Measurements from ENCODE around the gene TEX2. TPM values are rescaled to one million over a fixed set of nuclear protein-coding genes. Genes with fewer than 3 reads are reported as not detected.
"Not testable (repeated sequence)": the region's sequence is repeated elsewhere in the genome, so short reads cannot be mapped to it uniquely, and the experiment has no call there.

TEX2 gene
- total RNA-seq, 2 experiments from 2014 or later = 14.3 to 16.8 TPM

GRCh38 chr17:64243340-64243739 is 19.7 kb downstream of the TEX2 start:
- no peak overlapping the region for H3K27ac Mint-ChIP-seq
- no peaks in the 10 kb centered on the region for H3K36me3 Mint-ChIP-seq (ENCODE audit: low read depth)
- ChIA-PET CTCF (no interaction called here), POLR2A (interaction anchor here (0.6 kb wide), 1 partner anchor 555 kb away, joined by 3 read pairs; no protein-coding TSS in a partner anchor)
- DNase-seq = no peak
- no peaks in the 10 kb centered on the region for H3K27me3 Mint-ChIP-seq
- peaks cover 11% of the 10 kb centered on the region for H3K4me1 Mint-ChIP-seq
- H3K9me3 Mint-ChIP-seq = no peaks in the 10 kb centered on the region
- H3K4me3 Mint-ChIP-seq = no peak overlapping the region

DNA sequence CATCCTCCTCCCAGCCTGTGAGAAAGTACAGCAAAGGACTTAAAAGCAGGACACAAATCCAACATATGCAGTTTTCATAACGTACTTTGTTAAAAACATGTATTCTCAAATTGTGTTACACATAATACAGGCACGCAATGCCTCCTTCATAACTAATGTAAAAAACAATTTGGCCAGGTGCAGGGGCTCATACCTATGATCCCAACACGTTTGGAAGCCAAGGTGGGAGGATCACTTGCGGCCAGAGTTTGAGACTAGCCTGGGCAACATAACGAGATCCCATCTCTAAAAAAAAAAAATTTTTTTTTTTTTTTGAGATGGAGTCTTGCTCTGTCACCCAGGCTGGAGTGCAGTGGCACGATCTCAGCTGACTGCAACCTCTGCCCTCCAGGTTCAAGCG is 20.4 kb downstream of the TEX2 start:
- H3K4me1 Mint-ChIP-seq = peaks cover 11% of the 10 kb centered on the region
- H3K4me3 Mint-ChIP-seq = no peak overlapping the region
- H3K27ac Mint-ChIP-seq = no peak overlapping the region
- no peaks in the 10 kb centered on the region for H3K9me3 Mint-ChIP-seq
- ChIA-PET POLR2A (interaction anchor here (0.6 kb wide), 1 partner anchor 556 kb away, joined by 3 read pairs; no protein-coding TSS in a partner anchor), CTCF (no interaction called here)
- no peak for DNase-seq
- H3K27me3 Mint-ChIP-seq = no peaks in the 10 kb centered on the region
- no peaks in the 10 kb centered on the region for H3K36me3 Mint-ChIP-seq (ENCODE audit: low read depth)

- H3K27me3 Mint-ChIP-seq = no peaks in the 10 kb centered on the region
- H3K4me3 Mint-ChIP-seq = no peak overlapping the region
- H3K27ac Mint-ChIP-seq = no peak overlapping the region
- H3K4me1 Mint-ChIP-seq = peaks cover 11% of the 10 kb centered on the region
- DNase-seq = no peak
- POLR2A ChIA-PET = no interaction called here
- peaks cover 3% of the 10 kb centered on the region for H3K36me3 Mint-ChIP-seq (ENCODE audit: low read depth)
- CTCF ChIA-PET = interaction anchor here (0.7 to 1.3 kb wide), 5 partner anchors 10 to 108 kb away, joined by 3 to 5 read pairs (median 3); no protein-coding TSS in a partner anchor
- H3K9me3 Mint-ChIP-seq = no peaks in the 10 kb centered on the region
Measured at GRCh38 chr17:64240741-64241347, 22.2 kb downstream of the TEX2 start.

- DNase-seq = no peak
- POLR2A ChIA-PET = no interaction called here
- H3K4me3 Mint-ChIP-seq = no peak overlapping the region
- H3K4me1 Mint-ChIP-seq = peaks cover 11% of the 10 kb centered on the region
- no peaks in the 10 kb centered on the region for H3K9me3 Mint-ChIP-seq
- H3K27ac Mint-ChIP-seq = no peak overlapping the region
- H3K36me3 Mint-ChIP-seq (ENCODE audit: low read depth) = peaks cover 3% of the 10 kb centered on the region
- CTCF ChIA-PET = interaction anchor here (0.7 to 1.2 kb wide), 4 partner anchors 9 to 108 kb away, joined by 3 read pairs; no protein-coding TSS in a partner anchor
- no peaks in the 10 kb centered on the region for H3K27me3 Mint-ChIP-seq
Measured at GRCh38 chr17:64240261-64240740, 22.8 kb downstream of the TEX2 start.

GRCh38 chr17:64238449-64238848 is 24.6 kb downstream of the TEX2 start:
- CTCF ChIA-PET = not testable (repeated sequence)

DNA sequence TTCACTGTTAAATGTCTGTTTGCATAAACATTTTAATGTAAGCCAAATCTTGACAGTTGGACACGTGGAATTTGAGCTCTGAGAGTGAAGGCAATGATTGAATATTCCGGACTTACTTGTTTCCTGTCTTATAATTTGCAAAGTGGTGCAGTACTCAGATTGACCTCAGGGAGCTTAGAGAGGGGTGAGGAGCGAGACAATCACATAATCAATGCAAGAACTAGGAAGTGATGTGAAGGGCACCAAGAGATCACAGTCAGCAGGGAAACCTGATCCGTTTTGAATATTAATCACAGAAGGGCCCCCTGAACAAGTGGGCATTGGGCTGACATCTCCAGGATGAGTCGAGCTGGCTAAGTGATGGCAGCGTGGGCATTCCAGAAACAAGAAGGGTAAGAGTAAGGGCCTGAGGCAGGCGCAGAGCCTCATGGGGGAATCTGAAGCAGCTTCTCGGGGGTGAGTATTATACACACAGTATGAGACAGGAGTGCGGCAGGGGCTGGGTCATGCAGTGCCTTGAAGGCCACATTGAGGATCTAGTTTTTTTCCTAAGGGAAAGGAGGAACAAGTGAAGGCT is 26.1 kb downstream of the TEX2 start:
- CTCF ChIA-PET = interaction anchor here (0.9 to 2.0 kb wide), 7 partner anchors 9 to 211 kb away, joined by 3 to 6 read pairs (median 3); no protein-coding TSS in a partner anchor
- H3K9me3 Mint-ChIP-seq = no peaks in the 10 kb centered on the region
- no peak overlapping the region for H3K4me3 Mint-ChIP-seq
- no peaks in the 10 kb centered on the region for H3K27me3 Mint-ChIP-seq
- DNase-seq = no peak
- POLR2A ChIA-PET = no interaction called here
- peaks cover 3% of the 10 kb centered on the region for H3K36me3 Mint-ChIP-seq (ENCODE audit: low read depth)
- H3K27ac Mint-ChIP-seq = no peak overlapping the region
- H3K4me1 Mint-ChIP-seq = peaks cover 5% of the 10 kb centered on the region

More at GRCh38 chr17:64238449-64238848, 24.6 kb downstream of the TEX2 start:
- H3K4me1 Mint-ChIP-seq; H3K4me3 Mint-ChIP-seq; H3K27me3 Mint-ChIP-seq; H3K36me3 Mint-ChIP-seq (ENCODE audit: low read depth); H3K27ac Mint-ChIP-seq; H3K9me3 Mint-ChIP-seq; POLR2A ChIA-PET; DNase-seq: not testable (repeated sequence)

DNA sequence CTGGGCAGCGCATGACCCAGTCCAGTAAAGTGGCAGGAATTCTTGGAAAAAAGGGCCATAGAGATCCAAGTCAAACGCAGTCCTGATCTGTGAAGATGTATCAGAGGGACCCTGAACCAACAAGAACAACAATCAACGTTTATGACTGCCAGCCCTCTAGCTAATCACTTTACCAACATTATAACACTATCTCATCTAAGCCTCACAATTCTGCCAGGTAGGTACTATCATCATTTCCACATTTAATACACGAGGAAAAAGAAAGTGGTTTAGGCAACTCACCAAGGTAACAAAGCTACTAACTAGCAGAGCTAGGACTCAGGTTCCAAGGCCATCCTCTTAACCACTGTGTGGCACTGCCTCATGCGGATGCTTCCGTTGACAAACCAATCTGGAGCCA is 28.1 kb downstream of the TEX2 start:
- H3K4me3 Mint-ChIP-seq = no peak overlapping the region
- ChIA-PET CTCF (no interaction called here), POLR2A (no interaction called here)
- peaks cover 3% of the 10 kb centered on the region for H3K36me3 Mint-ChIP-seq (ENCODE audit: low read depth)
- no peak for DNase-seq
- no peak overlapping the region for H3K27ac Mint-ChIP-seq
- no peaks in the 10 kb centered on the region for H3K9me3 Mint-ChIP-seq
- peaks cover 5% of the 10 kb centered on the region for H3K4me1 Mint-ChIP-seq
- H3K27me3 Mint-ChIP-seq = no peaks in the 10 kb centered on the region

DNA sequence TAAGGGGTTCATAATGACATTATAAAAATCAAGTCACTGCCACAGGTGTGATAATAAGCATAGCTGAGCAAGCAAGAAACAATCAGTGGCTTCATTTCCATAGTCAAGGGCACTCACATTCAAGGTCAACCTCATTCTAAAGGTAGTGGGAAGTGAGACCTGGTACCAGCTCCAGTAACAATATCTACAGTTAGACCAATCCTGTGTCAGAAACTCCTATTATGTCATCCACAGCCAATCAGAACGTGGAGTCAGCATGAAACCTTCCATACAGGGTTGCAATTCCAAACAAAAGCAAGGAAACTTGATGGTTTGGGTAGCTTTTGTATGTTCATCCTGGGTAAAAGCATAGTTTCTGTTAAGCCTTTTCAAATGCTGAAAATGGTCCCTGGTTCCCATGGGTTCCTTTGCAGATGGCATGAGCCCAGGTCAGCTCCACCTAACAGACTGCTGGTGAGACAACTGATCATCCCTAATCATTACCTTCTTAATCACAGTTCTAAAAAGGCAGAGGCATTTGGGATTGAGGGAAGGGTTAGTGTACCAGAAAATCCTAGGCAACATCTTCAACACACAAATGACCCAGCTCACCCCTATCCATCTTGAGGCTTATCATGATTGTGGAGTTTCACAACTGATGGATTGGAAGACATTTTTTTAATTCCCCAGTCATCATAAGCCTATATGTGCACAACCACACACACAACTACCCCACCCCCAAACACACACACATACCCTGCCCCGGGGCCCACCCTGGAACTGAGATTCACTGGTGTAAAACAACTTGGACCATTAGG is 30.4 kb downstream of the TEX2 start:
- no peaks in the 10 kb centered on the region for H3K27me3 Mint-ChIP-seq
- H3K4me1 Mint-ChIP-seq = no peaks in the 10 kb centered on the region
- no peak overlapping the region for H3K4me3 Mint-ChIP-seq
- H3K36me3 Mint-ChIP-seq (ENCODE audit: low read depth) = peaks cover 3% of the 10 kb centered on the region
- CTCF ChIA-PET = interaction anchor here (0.6 kb wide), 1 partner anchor 295 kb away, joined by 3 read pairs; no protein-coding TSS in a partner anchor
- DNase-seq = no peak
- POLR2A ChIA-PET = interaction anchor here (0.6 kb wide), 1 partner anchor 180 kb away, joined by 3 read pairs; no protein-coding TSS in a partner anchor
- no peak overlapping the region for H3K27ac Mint-ChIP-seq
- H3K9me3 Mint-ChIP-seq = no peaks in the 10 kb centered on the region

- DNase-seq = no peak
- ChIA-PET POLR2A (no interaction called here), CTCF (interaction anchor here (0.6 to 1.5 kb wide), 4 partner anchors 9 to 261 kb away, joined by 3 to 5 read pairs (median 4); no protein-coding TSS in a partner anchor)
- no peaks in the 10 kb centered on the region for H3K27me3 Mint-ChIP-seq
- no peak overlapping the region for H3K27ac Mint-ChIP-seq
- H3K9me3 Mint-ChIP-seq = no peaks in the 10 kb centered on the region
- H3K4me3 Mint-ChIP-seq = no peak overlapping the region
- no peaks in the 10 kb centered on the region for H3K4me1 Mint-ChIP-seq
- no peaks in the 10 kb centered on the region for H3K36me3 Mint-ChIP-seq (ENCODE audit: low read depth)
Measured at GRCh38 chr17:64231567-64232141, 31.4 kb downstream of the TEX2 start.

DNA sequence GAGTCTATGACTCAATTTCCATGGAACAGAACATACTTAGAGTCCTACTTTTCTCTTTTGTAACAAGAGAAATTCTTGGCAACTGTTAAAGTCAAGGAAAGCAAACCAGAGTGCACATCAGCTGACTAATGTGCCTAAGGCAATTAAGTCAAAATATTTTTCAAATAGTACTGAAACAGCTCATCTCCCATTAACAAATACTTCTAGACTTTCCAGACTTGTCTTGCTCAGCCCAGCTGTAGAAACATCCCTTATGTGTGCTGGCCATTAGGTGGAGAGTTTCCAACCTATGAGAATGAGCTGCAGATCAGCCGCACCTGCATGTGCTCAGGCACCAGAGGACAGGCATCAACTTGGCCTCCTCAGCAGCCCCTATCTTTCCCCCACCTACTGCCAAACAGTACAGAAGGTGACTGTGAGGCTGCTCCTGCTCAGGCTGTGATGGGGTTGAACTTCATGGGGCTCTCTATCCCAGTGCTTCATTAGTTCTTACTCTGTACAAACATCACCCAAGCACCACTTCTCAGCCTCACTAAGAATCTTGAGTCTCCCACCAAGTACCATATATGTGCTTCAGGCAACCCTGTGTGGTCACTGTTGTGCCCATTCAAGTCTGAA is 32.2 kb downstream of the TEX2 start:
- no peak overlapping the region for H3K27ac Mint-ChIP-seq
- no peaks in the 10 kb centered on the region for H3K9me3 Mint-ChIP-seq
- H3K4me1 Mint-ChIP-seq = no peaks in the 10 kb centered on the region
- no peak overlapping the region for H3K4me3 Mint-ChIP-seq
- no peaks in the 10 kb centered on the region for H3K36me3 Mint-ChIP-seq (ENCODE audit: low read depth)
- CTCF ChIA-PET = interaction anchor here (0.6 to 1.5 kb wide), 4 partner anchors 10 to 51 kb away, joined by 3 to 5 read pairs (median 4); no protein-coding TSS in a partner anchor
- H3K27me3 Mint-ChIP-seq = no peaks in the 10 kb centered on the region
- POLR2A ChIA-PET = no interaction called here
- no peak for DNase-seq

GRCh38 chr17:64229815-64230728 is 33.0 kb downstream of the TEX2 start:
- Mint-ChIP-seq H3K9me3 (no peaks in the 10 kb centered on the region), H3K27me3 (no peaks in the 10 kb centered on the region), H3K4me1 (no peaks in the 10 kb centered on the region), H3K27ac (no peak overlapping the region), H3K4me3 (no peak overlapping the region), H3K36me3 (ENCODE audit: low read depth) (no peaks in the 10 kb centered on the region)
- no peak for DNase-seq
- POLR2A ChIA-PET = no interaction called here
- CTCF ChIA-PET = interaction anchor here (0.6 to 1.5 kb wide), 2 partner anchors 12 to 40 kb away, joined by 3 to 5 read pairs; no protein-coding TSS in a partner anchor

Measured in activated CD4-positive, alpha-beta T cell treated with anti-CD3 and anti-CD28 coated beads, Interleukin-2, amount 10 ng/mL, durations not matched to agents 7 days and 5 days (primary cell).